ENCODE results near the gene MSANTD4. TPM values are rescaled to one million over a fixed set of nuclear protein-coding genes. Genes with fewer than 3 reads are reported as not detected.

Gene MSANTD4
- total RNA-seq, 2 experiments from 2014 or later: 21.0 to 26.4 TPM

- intact Hi-C loops (cut with micrococcal nuclease; ENCODE audit: unreplicated experiment): no loop called here
- Histone ChIP-seq H3K4me1 (ENCODE audit: insufficient read depth, low read length, poor library complexity, severe bottlenecking) (no peaks in the 10 kb centered on the region), H3K79me2 (ENCODE audit: insufficient read depth, low read depth, low read length) (no peaks in the 10 kb centered on the region), H3K9me2 (ENCODE audit: insufficient read depth, low read length) (no peaks in the 10 kb centered on the region), H3K27ac (ENCODE audit: low read depth, low read length, poor library complexity, severe bottlenecking) (no peak overlapping the region), H4K20me1 (ENCODE audit: insufficient read depth, low read length) (no peaks in the 10 kb centered on the region), H3K36me3 (ENCODE audit: insufficient read depth, low read length) (no peaks in the 10 kb centered on the region), H2AFZ (ENCODE audit: low read length) (no peak overlapping the region), H3K9me3 (ENCODE audit: low read length) (no peaks in the 10 kb centered on the region), H3K4me3 (ENCODE audit: low read depth, low read length, poor library complexity, severe bottlenecking) (no peak overlapping the region), H3K4me2 (ENCODE audit: low read length) (no peak overlapping the region)
- CTCF ChIA-PET (ENCODE audit: unreplicated experiment): no interaction called here
- BruUV-seq (replicated peaks): no TSS peak
- POLR2A ChIA-PET: interaction anchor here (1.2 to 2.1 kb wide), 2 partner anchors 11 to 16 kb away, joined by 4 to 7 read pairs; no protein-coding TSS in a partner anchor
- no peak for DNase-seq (ENCODE audit: low spot score)
- TF ChIP-seq EZH2phosphoT487 (IDR thresholded peaks at IDR 0.05; ENCODE audit: borderline replicate concordance, low read depth, low read length): no peak
- TF ChIP-seq, protein P1, sequence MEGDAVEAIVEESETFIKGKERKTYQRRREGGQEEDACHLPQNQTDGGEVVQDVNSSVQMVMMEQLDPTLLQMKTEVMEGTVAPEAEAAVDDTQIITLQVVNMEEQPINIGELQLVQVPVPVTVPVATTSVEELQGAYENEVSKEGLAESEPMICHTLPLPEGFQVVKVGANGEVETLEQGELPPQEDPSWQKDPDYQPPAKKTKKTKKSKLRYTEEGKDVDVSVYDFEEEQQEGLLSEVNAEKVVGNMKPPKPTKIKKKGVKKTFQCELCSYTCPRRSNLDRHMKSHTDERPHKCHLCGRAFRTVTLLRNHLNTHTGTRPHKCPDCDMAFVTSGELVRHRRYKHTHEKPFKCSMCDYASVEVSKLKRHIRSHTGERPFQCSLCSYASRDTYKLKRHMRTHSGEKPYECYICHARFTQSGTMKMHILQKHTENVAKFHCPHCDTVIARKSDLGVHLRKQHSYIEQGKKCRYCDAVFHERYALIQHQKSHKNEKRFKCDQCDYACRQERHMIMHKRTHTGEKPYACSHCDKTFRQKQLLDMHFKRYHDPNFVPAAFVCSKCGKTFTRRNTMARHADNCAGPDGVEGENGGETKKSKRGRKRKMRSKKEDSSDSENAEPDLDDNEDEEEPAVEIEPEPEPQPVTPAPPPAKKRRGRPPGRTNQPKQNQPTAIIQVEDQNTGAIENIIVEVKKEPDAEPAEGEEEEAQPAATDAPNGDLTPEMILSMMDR (conservative IDR thresholded peaks at IDR 0.05; ENCODE audit: low read length): no peak
These were observed 35.5 kb downstream of the MSANTD4 start for GRCh38 chr11:105986554-105986953.

DNA sequence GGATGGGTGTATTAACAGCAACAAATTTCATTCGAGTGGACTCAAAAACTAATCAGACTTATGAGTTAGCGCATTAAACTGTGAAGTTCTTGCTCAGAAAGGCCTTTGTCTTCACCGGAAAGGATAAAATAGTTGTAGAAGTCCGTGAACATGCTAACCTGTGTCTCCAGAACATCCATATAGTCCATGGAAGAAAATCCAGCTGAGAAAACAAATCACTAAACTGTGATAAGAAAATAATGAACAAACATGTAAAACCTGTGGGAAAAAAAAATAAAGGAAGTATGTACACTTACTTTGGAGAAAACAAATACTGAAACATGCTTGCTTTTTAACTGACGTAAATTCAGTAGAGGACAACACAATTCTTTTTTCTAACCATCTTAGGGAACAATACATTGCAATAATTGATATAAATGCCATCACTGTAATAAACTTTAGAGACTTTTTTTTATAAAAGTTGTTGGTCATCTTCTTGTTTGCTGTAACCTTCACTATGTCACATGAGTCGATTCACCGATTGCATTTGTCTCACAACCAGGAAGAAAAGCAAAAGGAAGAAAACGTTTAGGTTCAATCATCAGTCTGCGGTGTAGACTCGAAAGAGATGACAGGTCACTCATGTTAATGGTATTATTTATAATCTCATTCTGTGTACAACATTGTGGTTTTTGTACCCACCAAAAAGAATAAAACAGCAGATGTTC, 41.9 kb downstream of the MSANTD4 start:
- no peak for DNase-seq (ENCODE audit: low spot score)
- Histone ChIP-seq H3K27ac (ENCODE audit: low read depth, low read length, poor library complexity, severe bottlenecking) (no peak overlapping the region), H2AFZ (ENCODE audit: low read length) (no peak overlapping the region), H4K20me1 (ENCODE audit: insufficient read depth, low read length) (no peaks in the 10 kb centered on the region), H3K36me3 (ENCODE audit: insufficient read depth, low read length) (no peaks in the 10 kb centered on the region), H3K4me3 (ENCODE audit: low read depth, low read length, poor library complexity, severe bottlenecking) (no peak overlapping the region), H3K4me1 (ENCODE audit: insufficient read depth, low read length, poor library complexity, severe bottlenecking) (no peaks in the 10 kb centered on the region), H3K79me2 (ENCODE audit: insufficient read depth, low read depth, low read length) (no peaks in the 10 kb centered on the region), H3K9me2 (ENCODE audit: insufficient read depth, low read length) (no peaks in the 10 kb centered on the region), H3K4me2 (ENCODE audit: low read length) (no peak overlapping the region), H3K9me3 (ENCODE audit: low read length) (no peaks in the 10 kb centered on the region)
- TF ChIP-seq EZH2phosphoT487 (IDR thresholded peaks at IDR 0.05; ENCODE audit: borderline replicate concordance, low read depth, low read length): no peak
- TF ChIP-seq, protein P1 (conservative IDR thresholded peaks at IDR 0.05; ENCODE audit: low read length): no peak
- ChIA-PET CTCF (ENCODE audit: unreplicated experiment) (no interaction called here), POLR2A (no interaction called here)
- intact Hi-C loops (cut with micrococcal nuclease; ENCODE audit: unreplicated experiment): no loop called here
- no TSS peak for BruUV-seq (replicated peaks)

DNA sequence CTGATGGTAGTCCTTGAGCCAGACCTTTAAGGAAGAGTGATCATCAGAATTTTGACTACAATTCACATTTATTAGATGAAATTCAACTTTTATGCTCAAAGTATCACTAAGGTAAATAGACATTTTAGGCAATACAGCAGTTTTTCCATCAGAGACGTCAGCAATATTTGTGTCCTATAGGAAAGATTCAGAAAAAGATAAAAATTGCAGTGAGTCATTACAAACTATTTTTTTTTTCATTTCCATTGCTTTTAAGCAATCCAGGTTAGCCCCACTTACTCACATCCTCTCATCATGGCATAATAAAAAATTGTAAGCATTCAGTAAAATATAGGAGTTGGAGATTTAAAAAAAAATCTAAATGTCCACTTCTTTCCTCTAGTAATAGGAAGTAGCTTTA, 46.9 kb downstream of the MSANTD4 start:
- H3K4me3 ChIP-seq (ENCODE audit: low read depth, low read length, poor library complexity, severe bottlenecking): no peak overlapping the region
- no peaks in the 10 kb centered on the region for H3K79me2 ChIP-seq (ENCODE audit: insufficient read depth, low read depth, low read length)
- intact Hi-C loops (cut with micrococcal nuclease; ENCODE audit: unreplicated experiment): no loop called here
- no peaks in the 10 kb centered on the region for H4K20me1 ChIP-seq (ENCODE audit: insufficient read depth, low read length)
- POLR2A ChIA-PET: no interaction called here
- H3K36me3 ChIP-seq (ENCODE audit: insufficient read depth, low read length): no peaks in the 10 kb centered on the region
- no peak overlapping the region for H2AFZ ChIP-seq (ENCODE audit: low read length)
- no peaks in the 10 kb centered on the region for H3K9me3 ChIP-seq (ENCODE audit: low read length)
- H3K4me2 ChIP-seq (ENCODE audit: low read length): no peak overlapping the region
- CTCF ChIA-PET (ENCODE audit: unreplicated experiment): no interaction called here
- TF ChIP-seq, protein P1 (conservative IDR thresholded peaks at IDR 0.05; ENCODE audit: low read length): no peak
- DNase-seq (ENCODE audit: low spot score): no peak
- H3K4me1 ChIP-seq (ENCODE audit: insufficient read depth, low read length, poor library complexity, severe bottlenecking): no peaks in the 10 kb centered on the region
- no peak overlapping the region for H3K27ac ChIP-seq (ENCODE audit: low read depth, low read length, poor library complexity, severe bottlenecking)
- H3K9me2 ChIP-seq (ENCODE audit: insufficient read depth, low read length): no peaks in the 10 kb centered on the region
- no TSS peak for BruUV-seq (replicated peaks)
